GM21576 (cell line): ENCODE results near the gene CTNNA2.
"Not testable (repeated sequence)": the region's sequence is repeated elsewhere in the genome, so short reads cannot be mapped to it uniquely, and the experiment has no call there.

Experiments used
- ATAC-seq: cut with Tn5 transposase; IDR thresholded peaks from one replicate; pipeline ENCODE4 v1.9.1; 2021; ENCODE audit warnings: mild to moderate bottlenecking, moderate library complexity; ENCODE audit not compliant: unreplicated experiment

Gene CTNNA2

DNA sequence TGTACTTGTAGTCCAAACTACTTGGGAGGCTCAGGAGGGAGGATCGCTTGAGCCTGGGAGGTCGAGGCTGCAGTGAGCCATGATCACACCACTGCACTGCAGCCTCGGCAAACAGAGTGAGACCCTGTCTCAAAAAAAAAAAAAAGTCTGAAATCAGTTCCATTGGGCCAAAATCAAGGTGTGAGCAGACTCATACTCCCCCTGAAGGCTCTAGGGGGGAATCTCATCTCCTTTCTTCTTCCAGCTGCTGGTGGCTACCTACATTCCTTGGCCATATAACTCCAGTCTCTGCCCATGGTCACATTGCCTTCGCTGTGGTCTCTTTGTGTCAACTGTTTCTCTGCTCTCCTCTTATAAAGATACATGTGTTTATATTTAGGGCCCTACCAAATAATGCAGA lies 557.7 kb downstream of the CTNNA2 start:
- no peak for ATAC-seq

DNA sequence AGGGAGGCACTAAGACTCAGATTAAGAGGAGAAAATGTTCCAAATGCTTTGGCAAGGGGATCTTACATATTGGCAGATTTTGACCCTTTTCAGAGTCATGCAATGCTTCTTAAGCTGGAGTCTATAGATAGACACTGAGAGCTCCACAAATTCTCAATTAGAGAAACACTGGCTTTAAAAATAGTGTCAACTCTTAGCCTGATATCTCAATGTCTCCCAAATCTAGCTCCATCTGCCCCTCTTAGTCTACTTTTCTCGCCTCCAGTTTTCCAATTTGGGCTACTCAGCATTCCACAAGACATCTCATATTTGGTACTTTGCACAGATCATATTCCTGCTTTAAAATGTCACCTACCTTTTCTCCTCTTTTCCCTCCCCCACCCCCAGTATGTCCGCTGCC lies 559.1 kb downstream of the CTNNA2 start:
- no peak for ATAC-seq

DNA sequence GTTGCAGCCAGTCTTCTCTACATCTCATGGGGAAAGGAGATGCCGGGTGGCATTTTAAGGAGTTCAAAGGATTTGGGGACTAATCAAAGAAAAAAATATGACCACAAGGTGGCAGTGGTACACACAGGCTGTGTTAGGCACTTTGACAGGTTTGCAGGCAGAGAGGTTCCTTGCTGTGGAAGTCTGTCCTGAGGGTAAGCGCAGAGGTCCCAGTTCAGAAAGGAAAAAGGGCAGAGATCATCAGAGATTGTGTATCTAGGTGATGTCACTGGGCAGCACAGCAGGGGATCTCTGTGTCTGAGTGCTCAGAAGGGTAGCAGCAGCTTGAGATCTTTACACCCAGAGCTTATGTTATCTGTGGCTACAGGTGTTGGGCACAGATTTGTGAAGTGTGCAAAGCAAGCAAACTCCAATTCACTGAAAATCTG lies 560.3 kb downstream of the CTNNA2 start:
- ATAC-seq, result no peak

DNA sequence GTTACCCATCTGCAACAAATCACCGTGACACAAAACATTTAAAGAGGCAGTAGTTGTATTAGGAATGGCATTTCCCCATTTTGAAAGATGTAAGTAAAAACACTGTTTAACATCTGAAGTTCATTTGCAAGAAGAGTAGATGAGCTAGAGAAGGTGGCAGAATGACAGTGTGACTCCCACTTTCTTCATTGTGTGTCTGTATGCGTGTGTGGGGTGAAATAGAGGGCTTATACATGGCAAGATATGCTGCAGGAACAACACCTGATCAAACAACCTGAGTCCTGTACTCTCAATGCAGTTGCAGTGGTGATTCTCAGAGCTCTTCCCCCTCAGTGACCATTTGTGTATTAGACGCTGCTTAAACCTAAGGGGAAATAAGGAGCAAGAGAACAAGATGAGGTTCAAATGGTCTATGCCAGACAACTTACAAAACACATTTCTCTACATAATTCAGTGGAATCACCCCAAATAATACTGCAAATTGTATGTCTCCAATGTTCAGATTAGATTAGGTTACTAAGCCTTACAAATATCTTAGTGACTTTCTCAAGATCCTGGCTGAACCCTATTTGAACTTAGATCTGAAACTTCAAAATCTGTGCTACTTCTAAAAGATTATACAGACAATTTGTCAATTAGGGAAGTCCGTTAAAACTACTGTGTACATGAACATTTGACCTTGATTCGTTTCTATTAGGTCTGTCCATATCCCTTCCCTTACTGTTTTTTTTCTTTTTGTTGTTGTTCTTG lies 561.6 kb downstream of the CTNNA2 start:
- no peak for ATAC-seq

DNA sequence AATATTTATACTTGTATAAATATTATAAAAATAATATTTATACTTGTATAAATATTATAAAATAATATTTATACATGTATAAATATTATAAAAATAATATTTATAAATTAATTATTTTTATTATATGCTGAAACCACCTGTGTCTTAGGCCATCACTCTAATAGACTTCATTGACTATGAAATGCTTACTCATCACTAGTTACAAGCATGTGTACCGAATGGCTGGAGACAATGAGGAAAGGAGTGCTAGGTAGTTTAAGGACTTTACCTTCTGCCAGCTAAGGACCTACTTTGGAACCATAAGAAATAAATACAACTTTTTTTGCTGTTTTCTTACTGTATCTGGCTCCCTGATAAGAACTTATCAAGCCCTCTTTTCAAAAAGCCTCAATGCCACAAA lies 562.9 kb downstream of the CTNNA2 start:
- no peak for ATAC-seq

DNA sequence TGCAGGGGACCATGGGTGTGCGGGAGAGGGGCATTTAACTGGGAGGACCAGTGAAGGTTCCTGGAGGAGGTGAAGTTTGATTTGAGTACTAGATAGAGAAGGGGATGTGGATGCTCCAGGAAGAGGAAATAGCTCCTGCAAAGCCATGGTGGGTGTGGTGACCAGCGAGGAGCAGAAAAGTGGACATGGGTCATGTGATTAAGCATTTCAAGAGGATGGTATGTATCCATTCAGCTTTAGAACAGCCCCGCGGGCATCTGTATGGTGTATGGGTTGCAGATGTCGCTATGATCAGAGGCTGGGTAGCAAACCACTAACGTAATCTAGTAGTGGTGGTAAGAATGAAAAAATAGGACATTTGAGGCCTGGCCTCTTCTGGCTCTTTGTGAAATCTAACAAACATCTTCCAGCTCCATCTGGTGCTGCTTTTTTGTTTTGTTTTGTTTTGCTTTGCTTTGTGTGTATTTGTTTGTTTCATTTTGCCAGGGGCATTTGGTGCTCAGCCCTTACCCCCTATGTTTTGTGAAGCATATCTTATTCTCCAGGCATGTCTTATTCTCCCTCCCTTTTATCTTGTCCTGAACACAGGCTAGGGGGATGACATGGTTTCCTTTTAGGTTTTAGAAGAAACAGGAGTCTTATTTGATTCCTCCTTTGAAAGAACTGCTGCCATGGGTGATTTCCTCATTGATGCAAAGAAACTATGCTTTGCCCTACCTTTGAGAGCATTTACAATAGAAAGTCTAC lies 565.6 kb downstream of the CTNNA2 start:
- no peak for ATAC-seq

DNA sequence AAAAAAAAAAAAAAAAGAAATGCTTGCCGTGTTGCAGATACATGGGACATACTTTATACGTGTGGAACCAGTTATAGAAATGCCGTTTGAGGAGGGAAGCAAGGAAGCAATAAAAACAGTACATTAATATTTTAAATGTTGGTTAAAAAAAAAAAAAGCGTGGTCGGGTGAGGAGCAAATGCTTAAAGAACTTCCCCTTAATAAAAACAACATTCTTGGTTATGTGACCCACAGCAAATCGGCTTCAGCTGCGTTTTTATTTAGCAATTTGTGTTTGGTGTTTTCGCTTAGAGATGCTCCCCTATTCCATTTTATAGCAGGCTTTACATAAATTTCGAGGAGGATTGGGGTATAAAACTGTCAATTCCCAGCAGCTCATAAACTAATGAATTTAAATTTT lies 568.1 kb downstream of the CTNNA2 start:
- ATAC-seq, result no peak

DNA sequence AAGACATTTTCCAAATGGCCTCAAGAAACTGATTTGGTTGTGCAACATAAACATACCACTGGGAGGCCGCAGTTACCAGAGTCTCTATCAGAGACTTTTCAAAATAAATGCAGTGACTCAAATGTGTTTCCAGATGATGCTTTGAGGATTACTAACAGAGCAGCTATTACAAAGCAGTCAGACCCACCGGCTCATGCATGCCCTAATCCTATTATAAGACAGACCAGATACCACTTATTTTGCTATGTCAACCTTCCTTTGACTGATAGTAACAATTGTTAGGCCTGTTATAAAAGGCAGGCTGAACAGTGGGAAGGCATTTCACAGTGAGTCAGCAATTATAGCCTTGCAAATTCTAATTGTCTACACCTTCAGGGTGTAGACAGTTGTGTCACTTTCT lies 574.0 kb downstream of the CTNNA2 start:
- no peak for ATAC-seq

DNA sequence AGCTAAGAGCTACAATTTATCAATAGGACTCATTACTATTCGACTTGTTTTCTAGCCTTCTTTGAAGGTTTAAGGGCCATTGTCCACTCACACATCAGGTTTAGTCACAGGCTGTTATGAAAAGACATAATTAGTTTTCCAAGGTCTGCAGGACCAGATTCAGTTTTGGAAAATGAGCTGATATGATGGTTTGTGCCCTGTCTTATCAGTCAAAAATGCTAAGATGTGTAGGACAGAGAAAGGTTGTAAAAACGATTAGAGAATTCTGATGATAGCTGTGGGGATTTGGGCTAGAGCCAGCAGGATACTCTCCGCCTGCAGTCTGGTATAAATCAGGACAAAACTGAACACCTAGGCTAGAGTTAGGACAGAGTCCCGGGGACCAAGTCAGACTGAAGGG lies 578.4 kb downstream of the CTNNA2 start:
- ATAC-seq, result no peak

DNA sequence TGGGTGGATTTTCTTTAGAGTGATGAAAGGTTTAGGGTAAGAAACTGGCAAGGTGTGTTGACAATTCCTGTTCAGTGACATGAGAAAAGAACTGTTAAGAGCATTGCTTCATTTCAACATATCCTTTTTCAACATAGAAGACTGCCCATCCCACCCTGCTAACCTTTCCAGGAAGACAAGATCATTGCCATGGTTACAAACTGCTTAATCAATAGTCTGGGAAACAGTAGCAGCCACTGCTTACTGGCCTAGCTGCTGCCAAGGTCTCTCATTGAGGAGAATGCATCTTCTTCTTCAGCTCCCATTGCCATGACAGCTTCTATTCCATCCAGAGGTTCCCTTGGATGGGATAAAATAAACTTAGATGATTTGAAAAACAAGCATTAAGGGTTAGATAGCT lies 579.6 kb downstream of the CTNNA2 start:
- no peak for ATAC-seq

DNA sequence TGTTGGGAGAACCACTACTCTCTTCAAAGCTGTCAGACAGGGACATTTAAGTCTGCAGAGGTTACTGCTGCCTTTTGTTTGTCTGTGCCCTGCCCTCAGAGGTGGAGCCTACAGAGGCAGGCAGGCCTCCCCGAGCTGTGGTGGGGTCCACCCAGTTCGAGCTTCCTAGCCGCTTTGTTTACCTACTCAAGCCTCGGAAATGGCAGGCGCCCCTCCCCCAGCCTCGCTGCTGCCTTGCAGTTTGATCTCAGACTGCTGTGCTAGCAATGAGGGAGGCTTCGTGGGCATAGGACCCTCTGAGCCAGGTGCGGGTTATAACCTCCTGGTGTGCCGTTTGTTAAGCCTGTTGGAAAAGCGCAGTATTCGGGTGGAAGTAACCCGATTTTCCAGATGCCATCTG lies 585.7 kb downstream of the CTNNA2 start:
- ATAC-seq, result not testable (repeated sequence)

DNA sequence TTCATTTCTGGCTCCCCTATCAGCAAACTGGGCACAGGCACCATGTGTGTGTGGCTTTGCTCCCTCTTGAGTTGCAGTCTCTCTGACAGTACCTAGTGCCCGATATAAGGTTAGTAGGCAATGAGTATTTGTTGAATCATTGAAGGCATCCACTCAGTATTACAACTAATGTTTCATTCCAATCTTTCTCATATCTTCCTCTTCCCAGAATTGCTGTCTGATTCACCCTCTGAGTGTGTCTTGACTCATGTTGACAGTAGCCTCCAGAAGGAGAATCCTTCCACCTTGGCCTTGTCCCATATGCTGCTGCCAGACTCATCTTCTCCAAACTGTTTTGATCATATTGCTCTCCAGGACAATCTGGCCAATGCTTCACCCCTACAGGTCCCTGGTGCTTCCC lies 589.2 kb downstream of the CTNNA2 start:
- no peak for ATAC-seq

DNA sequence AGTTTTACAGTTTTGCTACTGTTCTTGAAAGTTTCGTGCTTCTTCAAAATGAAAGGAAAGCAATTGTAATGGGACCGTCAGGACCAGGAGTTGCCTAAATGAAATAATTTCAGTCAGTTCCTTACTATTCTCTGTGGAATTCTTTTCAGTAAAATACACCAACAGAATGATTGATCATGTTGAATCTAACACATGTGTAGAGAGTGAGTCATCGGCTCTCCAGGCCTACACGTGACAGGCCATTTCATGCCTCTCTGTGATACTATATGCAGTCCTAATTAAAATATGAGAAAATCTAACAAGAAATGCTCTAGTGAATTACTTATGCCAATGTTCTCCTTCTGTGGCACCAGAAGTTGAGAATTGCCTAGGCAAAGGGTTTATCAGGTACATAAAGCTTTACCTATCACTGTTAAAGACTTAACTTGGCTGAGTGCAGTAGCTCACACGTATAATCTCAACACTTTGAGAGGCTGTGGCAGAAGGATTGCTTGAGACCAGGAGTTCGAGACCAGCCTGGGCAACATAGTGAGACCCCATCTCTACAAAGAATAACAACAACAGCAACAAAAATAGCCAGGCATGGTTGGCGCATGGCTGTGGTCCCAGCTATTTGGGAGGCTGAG lies 592.3 kb downstream of the CTNNA2 start:
- no peak for ATAC-seq

DNA sequence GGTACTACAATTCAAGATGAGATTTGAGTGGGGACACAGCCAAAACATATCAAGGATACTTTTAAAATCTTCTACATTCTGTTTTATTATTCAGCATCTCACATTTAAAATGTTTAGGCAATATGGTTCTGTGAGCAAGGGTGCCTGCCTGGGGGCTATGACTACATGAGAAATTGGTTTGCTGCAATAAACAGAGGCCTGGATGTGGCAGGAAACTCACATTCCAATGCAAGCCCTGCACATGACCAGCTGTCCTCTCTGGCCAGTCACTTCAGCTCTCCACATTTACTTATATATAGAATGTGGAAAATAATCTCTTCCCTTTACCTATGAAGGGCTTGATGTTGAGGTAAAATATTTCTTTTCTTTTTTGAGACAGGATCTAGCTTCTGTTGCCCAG lies 598.3 kb downstream of the CTNNA2 start:
- no peak for ATAC-seq

DNA sequence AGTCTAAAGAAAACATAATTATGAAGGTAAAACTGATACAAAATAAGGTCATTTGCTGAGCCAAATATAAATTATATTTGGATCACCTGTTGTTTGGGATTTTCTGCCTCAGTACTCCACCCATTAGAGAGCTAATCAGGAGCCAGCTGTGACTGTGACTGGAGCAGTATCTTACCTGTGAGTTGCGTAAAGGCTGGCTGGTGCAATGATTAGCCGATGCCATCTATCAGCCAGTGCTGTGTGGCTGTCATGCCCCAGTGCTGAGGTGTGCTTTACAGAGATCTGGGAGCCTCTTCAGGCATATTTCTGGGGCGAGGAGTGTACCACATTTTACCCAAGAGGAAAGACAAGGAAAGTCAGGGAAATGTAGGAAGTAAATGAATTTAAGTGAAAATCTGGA lies 599.9 kb downstream of the CTNNA2 start:
- ATAC-seq, result no peak

DNA sequence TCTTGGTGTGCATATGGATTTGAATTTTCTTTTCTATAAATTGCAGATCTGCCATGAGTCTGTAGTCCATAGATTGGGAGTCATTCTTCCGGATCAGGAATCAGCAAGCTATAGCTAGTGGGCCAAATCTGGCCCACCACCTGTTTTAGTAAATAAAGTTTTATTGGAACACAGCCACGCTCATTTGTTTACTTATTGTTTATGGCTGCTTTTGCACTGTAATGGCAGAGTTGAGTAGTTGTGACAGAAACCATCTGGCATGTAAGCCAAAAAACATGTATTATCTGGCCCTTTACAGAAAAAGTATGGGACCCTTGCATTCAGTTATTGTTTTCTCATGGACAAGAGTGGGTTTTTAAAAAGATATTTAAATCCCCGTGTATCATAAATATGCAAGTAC lies 600.5 kb downstream of the CTNNA2 start:
- no peak for ATAC-seq

DNA sequence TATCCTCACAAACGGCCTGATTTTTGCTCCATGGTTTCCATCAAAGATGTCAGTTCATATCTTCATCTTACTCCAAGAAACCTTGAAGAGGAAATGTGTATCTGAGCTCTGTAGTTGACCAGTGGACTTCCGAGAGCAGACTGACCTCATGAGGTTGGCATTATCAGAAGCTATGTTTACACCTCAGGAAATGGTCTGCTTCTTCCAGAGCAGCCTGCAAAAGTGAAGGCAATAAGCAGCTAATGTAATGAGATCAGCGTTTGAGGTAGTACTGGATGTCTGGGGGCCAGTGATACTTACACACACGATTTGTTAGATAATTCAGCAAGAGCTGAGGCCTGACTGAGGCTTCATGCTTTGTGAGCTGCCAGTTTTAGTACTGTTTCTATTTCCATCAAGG lies 602.0 kb downstream of the CTNNA2 start:
- ATAC-seq, result no peak

DNA sequence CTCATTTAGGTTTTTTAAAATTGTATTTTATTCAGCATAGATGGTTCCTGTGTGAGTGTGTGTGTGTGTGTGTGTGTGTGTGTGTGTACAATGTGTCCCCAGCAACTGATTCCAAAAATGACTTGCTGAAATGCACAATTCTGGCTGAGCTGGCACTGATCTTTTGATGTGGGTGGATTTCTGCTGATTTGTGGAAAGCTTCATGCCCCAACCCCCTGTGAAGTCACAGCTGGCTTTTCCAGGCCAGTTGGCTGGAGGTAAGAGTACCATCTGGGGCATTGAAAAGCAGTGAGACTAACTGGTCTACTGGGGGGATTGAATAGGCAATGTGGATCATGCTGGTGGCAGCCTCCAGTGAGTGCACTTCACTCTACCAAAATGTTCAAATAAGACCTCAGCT lies 604.5 kb downstream of the CTNNA2 start:
- ATAC-seq, result no peak

DNA sequence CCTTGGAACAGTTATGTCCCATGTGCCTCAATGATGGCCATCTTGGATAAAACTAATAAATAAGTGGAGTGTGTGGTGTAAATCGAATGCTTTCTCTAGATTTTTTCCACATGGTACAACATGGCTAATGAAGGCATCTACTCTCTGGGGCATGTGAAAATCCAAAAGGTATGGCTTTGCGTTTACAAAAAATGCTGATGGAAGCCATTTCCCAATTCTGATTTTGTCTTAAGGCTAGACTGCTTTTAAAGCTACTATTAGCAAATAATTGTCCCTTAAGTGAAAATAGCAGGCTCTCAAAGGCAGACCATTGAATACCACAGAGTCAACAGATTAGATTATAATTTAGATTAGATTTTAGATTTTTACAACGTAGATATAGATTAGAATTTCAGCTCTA lies 608.0 kb downstream of the CTNNA2 start:
- no peak for ATAC-seq

DNA sequence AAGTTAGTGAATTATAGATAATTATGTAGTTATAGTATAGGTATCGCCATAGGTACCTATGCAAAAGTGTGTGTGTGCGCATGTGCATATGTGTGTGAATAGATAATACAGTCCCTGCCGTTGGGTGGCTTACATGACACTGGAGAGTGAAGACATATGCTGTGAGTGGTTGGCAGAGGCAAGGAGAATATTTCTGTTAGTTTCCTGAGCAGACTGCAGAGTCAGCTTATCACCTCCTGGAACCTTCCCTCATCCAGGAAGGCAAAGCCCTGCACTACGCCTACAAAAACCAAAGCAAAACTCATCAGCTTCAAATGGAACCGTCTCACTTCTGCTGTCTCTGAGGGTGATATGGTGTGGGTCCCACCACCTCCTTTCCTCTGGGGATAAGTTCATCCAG lies 609.8 kb downstream of the CTNNA2 start:
- no peak for ATAC-seq

DNA sequence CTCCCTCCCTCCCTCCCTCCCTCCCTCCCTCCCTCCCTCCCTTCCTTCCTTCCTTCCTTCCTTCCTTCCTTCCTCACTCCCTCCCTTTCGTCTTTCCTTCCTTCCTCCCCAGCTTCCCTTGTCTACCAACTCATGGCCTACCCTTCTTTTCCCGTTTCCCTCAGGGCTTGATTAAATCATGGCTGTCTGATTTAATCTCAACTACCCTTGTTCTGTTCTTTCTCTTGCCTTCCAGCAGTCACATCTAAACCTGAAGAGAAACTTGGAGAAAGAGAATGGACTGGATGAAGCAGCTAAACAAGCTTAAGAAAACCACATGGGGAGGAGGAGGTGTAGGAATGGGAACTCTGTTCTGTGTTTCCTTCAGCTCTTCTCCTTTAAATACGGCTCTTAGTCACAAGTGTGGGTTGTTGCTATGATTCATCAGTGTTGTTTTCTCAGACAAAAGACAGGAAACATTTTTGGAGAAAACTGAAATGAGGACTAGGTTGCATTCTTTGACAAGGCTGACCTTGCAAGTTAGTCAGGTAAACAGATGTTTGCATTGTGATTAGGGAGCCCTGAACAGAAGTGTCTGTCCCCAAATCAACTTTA lies 613.8 kb downstream of the CTNNA2 start:
- no peak for ATAC-seq

DNA sequence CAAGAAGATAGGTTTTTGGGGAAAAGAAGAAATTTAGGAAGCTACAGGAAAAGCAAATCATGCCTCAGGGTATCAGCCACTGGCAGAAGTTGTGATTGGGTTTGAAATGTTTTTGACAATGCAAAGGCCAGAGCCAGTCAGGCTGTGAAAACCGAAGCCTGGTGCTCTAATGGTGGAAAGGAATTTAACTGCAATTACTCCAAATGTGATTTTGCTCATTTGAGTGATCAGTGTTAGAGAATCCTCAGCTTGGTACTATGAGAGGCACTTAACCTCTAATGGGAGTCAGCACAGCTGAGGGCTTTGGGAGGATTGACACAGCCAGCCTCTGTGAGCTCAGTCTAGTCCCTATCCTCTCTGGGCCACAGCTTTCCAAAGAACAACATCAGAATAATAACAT lies 615.2 kb downstream of the CTNNA2 start:
- ATAC-seq, result no peak
